ENCODE measurements around the gene AGPAT4. TPM values are rescaled to one million over a fixed set of nuclear protein-coding genes. Genes with fewer than 3 reads are reported as not detected.

Gene AGPAT4
- polyA plus RNA-seq, 1 of the 3 experiments (the other 2 are of a cell fraction): 3.9 TPM

DNA sequence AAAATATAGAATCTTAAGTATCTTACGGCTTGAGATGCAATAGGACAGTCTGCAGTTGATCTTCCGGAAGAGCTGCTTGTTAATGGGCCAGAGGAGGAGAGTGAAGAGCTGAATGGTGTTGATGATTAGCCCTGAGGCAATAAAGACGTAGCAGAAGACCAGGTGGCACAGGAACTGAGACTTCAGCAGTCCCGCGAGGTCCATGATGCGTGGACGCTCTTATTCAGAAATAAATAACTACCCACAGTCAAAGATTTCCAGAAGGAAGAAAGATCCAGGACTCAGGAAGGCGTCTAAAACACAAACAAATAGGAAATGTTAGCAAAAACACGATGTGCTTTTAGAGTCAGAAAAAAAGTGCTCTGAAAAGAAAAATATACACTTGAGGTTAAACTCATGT lies 41.9 kb downstream of the AGPAT4 start:
- DNase-seq: no peak
- Histone ChIP-seq H3F3A (replicated peaks; ENCODE audit: insufficient read depth) (peaks cover 15% of the 10 kb centered on the region), H3K9me3 (no peaks in the 10 kb centered on the region), H3K27me3 (ENCODE audit: insufficient read depth) (no peaks in the 10 kb centered on the region), H3K27ac (ENCODE audit: low read depth in 2 of 2, low read length in 1 of 2) (no peak overlapping the region), H3K79me2 (ENCODE audit: insufficient read depth) (peaks cover under 1% of the 10 kb centered on the region; the same call in 1 of the 2 replicates), H3K4me2 (no peak overlapping the region), H3K4me1 (ENCODE audit: control insufficient read depth in 1 of 2, insufficient read depth in 2 of 2, low read depth in 1 of 2, low read length in 1 of 2) (peaks cover 16 to 23% of the 10 kb centered on the region in 2 experiments), H3K36me3 (replicated peaks in 1 of 2; ENCODE audit: control insufficient read depth in 1 of 2, insufficient read depth in 2 of 2, low read length in 1 of 2) (peaks cover 0 to 5% of the 10 kb centered on the region in 2 experiments), H3K9me2 (no peaks in the 10 kb centered on the region), H2AFZ (ENCODE audit: low read depth) (no peak overlapping the region), H3K9ac (no peak overlapping the region), H4K20me1 (ENCODE audit: insufficient read depth) (no peaks in the 10 kb centered on the region), H3K4me3 (ENCODE audit: low read depth in 2 of 2, low read length in 1 of 2) (no peak overlapping the region)
- WGBS (ENCODE audit: low lambda C conversion rate): 91% methylated on average over 9 of the region's 9 CpGs
- POLR2A ChIA-PET: no interaction called here
- TF ChIP-seq GABPA (IDR thresholded peaks at IDR 0.05; ENCODE audit: low read depth) (no peak), ELF1 (IDR thresholded peaks at IDR 0.05) (no peak), YY1 (IDR thresholded peaks at IDR 0.05; ENCODE audit: low read depth) (no peak), EP300 (IDR thresholded peaks at IDR 0.05; ENCODE audit: borderline replicate concordance in 1 of 2, low read depth in 1 of 2, low read length in 1 of 2) (no peak), RFX5 (IDR thresholded peaks at IDR 0.05; ENCODE audit: low read length) (no peak), POLR2AphosphoS5 (IDR thresholded peaks at IDR 0.05; ENCODE audit: low read depth, low read length) (no peak), TCF12 (IDR thresholded peaks at IDR 0.05) (no peak), EZH2phosphoT487 (IDR thresholded peaks at IDR 0.05; ENCODE audit: borderline replicate concordance, low read depth) (no peak), RXRA (IDR thresholded peaks at IDR 0.05; ENCODE audit: borderline replicate concordance, low read depth) (no peak), FOSL2 (IDR thresholded peaks at IDR 0.05; ENCODE audit: borderline replicate concordance, low read depth) (no peak), TAF1 (IDR thresholded peaks at IDR 0.05; ENCODE audit: borderline replicate concordance, low read depth, low read length) (no peak), MXI1 (IDR thresholded peaks at IDR 0.05; ENCODE audit: low read depth, low read length) (no peak), FOXJ3 (CRISPR knock-in tag; IDR thresholded peaks at IDR 0.05) (no peak), RAD21 (IDR thresholded peaks at IDR 0.05; ENCODE audit: low read length) (no peak)
- TF ChIP-seq, protein P1, sequence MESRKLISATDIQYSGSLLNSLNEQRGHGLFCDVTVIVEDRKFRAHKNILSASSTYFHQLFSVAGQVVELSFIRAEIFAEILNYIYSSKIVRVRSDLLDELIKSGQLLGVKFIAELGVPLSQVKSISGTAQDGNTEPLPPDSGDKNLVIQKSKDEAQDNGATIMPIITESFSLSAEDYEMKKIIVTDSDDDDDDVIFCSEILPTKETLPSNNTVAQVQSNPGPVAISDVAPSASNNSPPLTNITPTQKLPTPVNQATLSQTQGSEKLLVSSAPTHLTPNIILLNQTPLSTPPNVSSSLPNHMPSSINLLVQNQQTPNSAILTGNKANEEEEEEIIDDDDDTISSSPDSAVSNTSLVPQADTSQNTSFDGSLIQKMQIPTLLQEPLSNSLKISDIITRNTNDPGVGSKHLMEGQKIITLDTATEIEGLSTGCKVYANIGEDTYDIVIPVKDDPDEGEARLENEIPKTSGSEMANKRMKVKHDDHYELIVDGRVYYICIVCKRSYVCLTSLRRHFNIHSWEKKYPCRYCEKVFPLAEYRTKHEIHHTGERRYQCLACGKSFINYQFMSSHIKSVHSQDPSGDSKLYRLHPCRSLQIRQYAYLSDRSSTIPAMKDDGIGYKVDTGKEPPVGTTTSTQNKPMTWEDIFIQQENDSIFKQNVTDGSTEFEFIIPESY (IDR thresholded peaks at IDR 0.05; ENCODE audit: borderline replicate concordance, low read depth): no peak
- TF ChIP-seq, protein P2, sequence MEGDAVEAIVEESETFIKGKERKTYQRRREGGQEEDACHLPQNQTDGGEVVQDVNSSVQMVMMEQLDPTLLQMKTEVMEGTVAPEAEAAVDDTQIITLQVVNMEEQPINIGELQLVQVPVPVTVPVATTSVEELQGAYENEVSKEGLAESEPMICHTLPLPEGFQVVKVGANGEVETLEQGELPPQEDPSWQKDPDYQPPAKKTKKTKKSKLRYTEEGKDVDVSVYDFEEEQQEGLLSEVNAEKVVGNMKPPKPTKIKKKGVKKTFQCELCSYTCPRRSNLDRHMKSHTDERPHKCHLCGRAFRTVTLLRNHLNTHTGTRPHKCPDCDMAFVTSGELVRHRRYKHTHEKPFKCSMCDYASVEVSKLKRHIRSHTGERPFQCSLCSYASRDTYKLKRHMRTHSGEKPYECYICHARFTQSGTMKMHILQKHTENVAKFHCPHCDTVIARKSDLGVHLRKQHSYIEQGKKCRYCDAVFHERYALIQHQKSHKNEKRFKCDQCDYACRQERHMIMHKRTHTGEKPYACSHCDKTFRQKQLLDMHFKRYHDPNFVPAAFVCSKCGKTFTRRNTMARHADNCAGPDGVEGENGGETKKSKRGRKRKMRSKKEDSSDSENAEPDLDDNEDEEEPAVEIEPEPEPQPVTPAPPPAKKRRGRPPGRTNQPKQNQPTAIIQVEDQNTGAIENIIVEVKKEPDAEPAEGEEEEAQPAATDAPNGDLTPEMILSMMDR (IDR thresholded peaks at IDR 0.05): no peak
- TF ChIP-seq, protein P3, sequence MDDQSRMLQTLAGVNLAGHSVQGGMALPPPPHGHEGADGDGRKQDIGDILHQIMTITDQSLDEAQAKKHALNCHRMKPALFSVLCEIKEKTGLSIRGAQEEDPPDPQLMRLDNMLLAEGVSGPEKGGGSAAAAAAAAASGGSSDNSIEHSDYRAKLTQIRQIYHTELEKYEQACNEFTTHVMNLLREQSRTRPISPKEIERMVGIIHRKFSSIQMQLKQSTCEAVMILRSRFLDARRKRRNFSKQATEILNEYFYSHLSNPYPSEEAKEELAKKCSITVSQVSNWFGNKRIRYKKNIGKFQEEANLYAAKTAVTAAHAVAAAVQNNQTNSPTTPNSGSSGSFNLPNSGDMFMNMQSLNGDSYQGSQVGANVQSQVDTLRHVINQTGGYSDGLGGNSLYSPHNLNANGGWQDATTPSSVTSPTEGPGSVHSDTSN (IDR thresholded peaks at IDR 0.05): no peak
- TF ChIP-seq, protein P4, sequence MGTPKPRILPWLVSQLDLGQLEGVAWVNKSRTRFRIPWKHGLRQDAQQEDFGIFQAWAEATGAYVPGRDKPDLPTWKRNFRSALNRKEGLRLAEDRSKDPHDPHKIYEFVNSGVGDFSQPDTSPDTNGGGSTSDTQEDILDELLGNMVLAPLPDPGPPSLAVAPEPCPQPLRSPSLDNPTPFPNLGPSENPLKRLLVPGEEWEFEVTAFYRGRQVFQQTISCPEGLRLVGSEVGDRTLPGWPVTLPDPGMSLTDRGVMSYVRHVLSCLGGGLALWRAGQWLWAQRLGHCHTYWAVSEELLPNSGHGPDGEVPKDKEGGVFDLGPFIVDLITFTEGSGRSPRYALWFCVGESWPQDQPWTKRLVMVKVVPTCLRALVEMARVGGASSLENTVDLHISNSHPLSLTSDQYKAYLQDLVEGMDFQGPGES (IDR thresholded peaks at IDR 0.05; ENCODE audit: low read depth, low read length): no peak
- CTCF ChIA-PET: interaction anchor here (1.2 kb wide), 1 partner anchor 139 kb away, joined by 3 read pairs; no protein-coding TSS in a partner anchor
